Spleen (tissue), 11 donors: Measurements from ENCODE around the gene CDC42EP5. TPM values are rescaled to one million over a fixed set of nuclear protein-coding genes. Genes with fewer than 3 reads are reported as not detected.
"Not testable (repeated sequence)": the region's sequence is repeated elsewhere in the genome, so short reads cannot be mapped to it uniquely, and the experiment has no call there.

Source experiments
- DNase-seq: peaks from one replicate; pipeline ENCODE4 v3.0.0-alpha.2; 2020
- H3K27ac ChIP-seq, 8 donors: fragments of 200-600 bp; sonication (generic) in 7 of 8; 1 replicate in 4 of 8; 2 replicates in 4 of 8; pipeline versions ENCODE4 v1.5.0 to v1.8.0; 2016 to 2021; ENCODE audit warnings: inconsistent platforms in 4 of 8, mild to moderate bottlenecking in 4 of 8, moderate library complexity in 1 of 8
- H3K27me3 ChIP-seq, 7 donors: fragments of 200-600 bp; sonication (generic) in 6 of 7; replicated peaks in 1 of 7; 1 replicate in 4 of 7; 2 replicates in 3 of 7; pipeline versions ENCODE4 v1.5.0 to v1.8.0; 2016 to 2021; ENCODE audit warnings: inconsistent platforms in 3 of 7, mild to moderate bottlenecking in 1 of 7
- H3K36me3 ChIP-seq, 6 donors: fragments of 200-600 bp; sonication (generic) in 5 of 6; 1 replicate in 4 of 6; 2 replicates in 2 of 6; pipeline versions ENCODE4 v1.5.0 to v1.8.0; 2016 to 2021; ENCODE audit warnings: inconsistent platforms in 2 of 6
- H3K4me1 ChIP-seq, 6 donors: fragments of 200-600 bp; sonication (generic) in 5 of 6; 1 replicate in 3 of 6; 2 replicates in 3 of 6; pipeline versions ENCODE4 v1.5.0 to v1.8.0; 2016 to 2021; ENCODE audit warnings: inconsistent platforms in 3 of 6
- H3K4me3 ChIP-seq, 8 donors: fragments of 200-600 bp; sonication (generic) in 7 of 8; 1 replicate in 4 of 8; 2 replicates in 4 of 8; pipeline versions ENCODE4 v1.5.0 to v1.8.0; 2016 to 2021; ENCODE audit warnings: inconsistent platforms in 4 of 8, mild to moderate bottlenecking in 4 of 8, moderate library complexity in 2 of 8
- H3K9me3 ChIP-seq, 8 donors: fragments of 200-600 bp; sonication (generic) in 7 of 8; 1 replicate in 4 of 8; 2 replicates in 4 of 8; pipeline versions ENCODE4 v1.5.0 to v1.8.0; 2016 to 2021; ENCODE audit warnings: inconsistent platforms in 4 of 8
- POLR2A ChIP-seq, 3 donors: fragments of 450-650 bp; IDR thresholded peaks; one replicate each; pipeline ENCODE4 v1.5.1; 2017; ENCODE audit warnings: antibody characterized with exemption in 3 of 3, mild to moderate bottlenecking in 1 of 3
- POLR2AphosphoS5 ChIP-seq, 3 donors: sonication (generic); formaldehyde crosslinking; IDR thresholded peaks; one replicate each; pipeline ENCODE4 v1.5.1; 2017; ENCODE audit warnings: antibody characterized with exemption in 3 of 3
- WGBS, 5 donors: extraction: QIAGEN DNeasy Blood & Tissue Kit in 3 of 5; methylation state at CpG; one replicate each; pipeline versions ENCODE4 v1.1.5 to v1.1.7; 2013 to 2018; 5-methylcytosine and 5-hydroxymethylcytosine counted together
- intact Hi-C: fragments of 100-400 bp; cut with DNase I; formaldehyde crosslinking; loops from one replicate; pipeline ENCODE4 v1.15.0; 2023; ENCODE audit warnings: low total_unique reads
- polyA plus RNA-seq, 3 donors: library from polyadenylated mRNA; stranded (reverse); fragments of 200-250 nt; gene quantifications; one replicate each; pipeline ENCODE4 v1.2.1, GENCODE V29; 2013
- total RNA-seq, 7 donors: library from RNA; depleted of rRNA in 3 of 7; stranded (reverse); fragments of >200 nt in 3 of 7; fragmentation: NEBNext Ultra II Directional in 4 of 7; extraction: Animal tissue kit (Norgen Biotek cat#: 25700) in 4 of 7; gene quantifications; one replicate each; pipeline versions ENCODE4 v1.1.0 to v1.2.1, GENCODE V29; 2016 to 2021
- TF ChIP-seq, protein P1 (sequence below), 11 experiments: fragments of 200-600 bp in 7 of 11; fragments of 450-650 bp in 4 of 11; sonication (generic) in 4 of 11; IDR thresholded peaks in 8 of 11; conservative IDR thresholded peaks in 3 of 11; 1 replicate in 7 of 11; 2 replicates in 4 of 11; pipeline versions ENCODE4 v1.4.0 to v1.8.0; 2016 to 2021; ENCODE audit warnings: antibody characterized with exemption in 11 of 11, inconsistent platforms in 4 of 11, mild to moderate bottlenecking in 1 of 11
- donor health status: healthy with polysubstance abuse.
- donor health status: DM: no; HTN: no; CAD: no; lungs with moderate emphysema.
- donor health status: DM: no; HTN: no; CAD: no.
- donor health status: Bipolar disorder and iron deficiency.
- donor health status: healthy.
- donor health status: DM: no; HTN: no; CAD: no.
- donor health status: DM: yes; HTN: yes; CAD: no.

Gene CDC42EP5
- total and polyA plus RNA-seq, 10 donors = 6.6 to 16.1 (median 13.1) TPM

DNA sequence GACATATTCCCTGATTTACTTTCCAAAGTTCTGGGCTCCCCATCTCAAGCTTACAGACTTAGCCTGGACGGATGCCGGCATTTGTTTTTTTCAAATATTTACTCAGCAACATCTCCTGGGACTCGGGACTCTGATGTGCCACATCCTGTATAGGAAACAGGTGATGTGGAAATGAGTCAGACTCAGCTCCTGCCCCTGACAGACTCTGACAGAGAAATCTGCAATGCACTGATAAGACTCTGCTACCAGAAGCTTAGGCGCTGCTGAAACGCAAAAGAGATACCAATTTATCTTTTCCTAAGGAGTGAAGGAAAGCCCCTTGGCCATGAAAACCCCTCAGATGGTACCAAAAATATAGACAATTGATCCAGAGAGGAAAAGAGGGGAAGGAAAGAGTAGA is 45.7 kb upstream of the CDC42EP5 start:
- Histone ChIP-seq H3K27me3 (peaks cover 0 to 81% (median 3%) of the 10 kb centered on the region in 7 donors), H3K9me3 (no peaks in the 10 kb centered on the region), H3K27ac (no peak overlapping the region), H3K4me3 (no peak overlapping the region), H3K4me1 (peaks cover 0 to 21% (median 10%) of the 10 kb centered on the region in 6 donors), H3K36me3 (no peaks in the 10 kb centered on the region)
- TF ChIP-seq POLR2A (IDR thresholded peaks at IDR 0.05) = no peak
- no peak for TF ChIP-seq POLR2AphosphoS5 (IDR thresholded peaks at IDR 0.05)
- intact Hi-C loops = no loop called here
- no peak for DNase-seq
- WGBS, 5 donors = 5 to 11% (median 10%) methylated on average over 5 of the region's 5 CpGs

DNA sequence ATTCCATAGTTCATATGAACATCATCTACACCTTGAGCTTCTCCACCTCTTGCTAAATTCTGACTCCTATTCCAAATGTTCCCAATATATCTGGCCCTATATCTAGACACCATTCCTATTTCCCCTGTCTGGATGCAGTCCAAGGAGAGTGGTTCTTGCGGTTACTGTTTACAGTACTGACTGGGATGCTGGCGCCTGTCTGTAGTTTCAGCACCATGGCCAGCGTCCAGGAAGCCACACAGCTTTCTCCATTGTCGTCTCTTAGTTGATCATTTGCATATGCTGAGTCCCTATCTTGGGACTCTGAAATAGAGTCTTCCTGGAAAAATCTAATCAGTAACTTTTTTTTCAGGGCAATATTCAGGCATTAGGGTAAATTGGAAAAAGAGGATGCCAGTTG is 44.4 kb upstream of the CDC42EP5 start:
- Histone ChIP-seq H3K36me3 (no peaks in the 10 kb centered on the region), H3K27me3 (peaks cover 0 to 85% (median 3%) of the 10 kb centered on the region in 7 donors), H3K27ac (no peak overlapping the region), H3K4me3 (no peak overlapping the region), H3K4me1 (peaks cover 0 to 18% (median 10%) of the 10 kb centered on the region in 6 donors), H3K9me3 (no peaks in the 10 kb centered on the region)
- DNase-seq = no peak
- TF ChIP-seq, protein P1, sequence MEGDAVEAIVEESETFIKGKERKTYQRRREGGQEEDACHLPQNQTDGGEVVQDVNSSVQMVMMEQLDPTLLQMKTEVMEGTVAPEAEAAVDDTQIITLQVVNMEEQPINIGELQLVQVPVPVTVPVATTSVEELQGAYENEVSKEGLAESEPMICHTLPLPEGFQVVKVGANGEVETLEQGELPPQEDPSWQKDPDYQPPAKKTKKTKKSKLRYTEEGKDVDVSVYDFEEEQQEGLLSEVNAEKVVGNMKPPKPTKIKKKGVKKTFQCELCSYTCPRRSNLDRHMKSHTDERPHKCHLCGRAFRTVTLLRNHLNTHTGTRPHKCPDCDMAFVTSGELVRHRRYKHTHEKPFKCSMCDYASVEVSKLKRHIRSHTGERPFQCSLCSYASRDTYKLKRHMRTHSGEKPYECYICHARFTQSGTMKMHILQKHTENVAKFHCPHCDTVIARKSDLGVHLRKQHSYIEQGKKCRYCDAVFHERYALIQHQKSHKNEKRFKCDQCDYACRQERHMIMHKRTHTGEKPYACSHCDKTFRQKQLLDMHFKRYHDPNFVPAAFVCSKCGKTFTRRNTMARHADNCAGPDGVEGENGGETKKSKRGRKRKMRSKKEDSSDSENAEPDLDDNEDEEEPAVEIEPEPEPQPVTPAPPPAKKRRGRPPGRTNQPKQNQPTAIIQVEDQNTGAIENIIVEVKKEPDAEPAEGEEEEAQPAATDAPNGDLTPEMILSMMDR (IDR thresholded peaks at IDR 0.05 in 8 of 11, conservative IDR thresholded peaks at IDR 0.05 in 3 of 11) = no peak
- TF ChIP-seq POLR2A (IDR thresholded peaks at IDR 0.05) = no peak
- no peak for TF ChIP-seq POLR2AphosphoS5 (IDR thresholded peaks at IDR 0.05)
- WGBS, 5 donors = 0 to 7% (median 1%) methylated on average over 4 of the region's 4 CpGs
- intact Hi-C loops = no loop called here

DNA sequence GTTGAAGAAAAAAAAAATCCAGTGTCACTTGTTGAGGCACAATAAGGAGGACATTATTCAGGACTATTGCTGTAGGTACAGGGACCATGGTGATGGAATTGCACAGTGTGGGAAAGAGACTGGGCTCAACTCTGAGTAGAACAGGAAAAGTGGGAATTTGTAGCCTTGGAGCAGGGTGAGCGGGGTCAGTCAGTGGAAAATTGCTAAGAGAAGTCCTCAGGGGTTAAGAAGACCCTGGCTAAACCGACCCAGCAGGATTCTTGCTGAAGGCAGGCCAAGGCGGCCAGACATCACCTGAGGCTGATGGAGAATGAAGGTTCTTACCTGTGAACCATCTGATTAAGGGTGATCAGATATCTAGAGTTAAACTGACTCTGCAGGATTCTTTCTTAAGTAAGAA is 42.1 kb upstream of the CDC42EP5 start:
- Histone ChIP-seq H3K9me3 (no peaks in the 10 kb centered on the region), H3K4me1 (peaks cover 0 to 5% (median 0%) of the 10 kb centered on the region in 6 donors), H3K4me3 (no peak overlapping the region), H3K27me3 (peaks cover 0 to 69% (median 3%) of the 10 kb centered on the region in 7 donors), H3K27ac (no peak overlapping the region), H3K36me3 (no peaks in the 10 kb centered on the region)
- WGBS, 5 donors = 57 to 69% (median 64%) methylated on average over 3 of the region's 3 CpGs
- DNase-seq = no peak
- TF ChIP-seq, protein P1 (IDR thresholded peaks at IDR 0.05 in 8 of 11, conservative IDR thresholded peaks at IDR 0.05 in 3 of 11) = no peak
- intact Hi-C loops = no loop called here

DNA sequence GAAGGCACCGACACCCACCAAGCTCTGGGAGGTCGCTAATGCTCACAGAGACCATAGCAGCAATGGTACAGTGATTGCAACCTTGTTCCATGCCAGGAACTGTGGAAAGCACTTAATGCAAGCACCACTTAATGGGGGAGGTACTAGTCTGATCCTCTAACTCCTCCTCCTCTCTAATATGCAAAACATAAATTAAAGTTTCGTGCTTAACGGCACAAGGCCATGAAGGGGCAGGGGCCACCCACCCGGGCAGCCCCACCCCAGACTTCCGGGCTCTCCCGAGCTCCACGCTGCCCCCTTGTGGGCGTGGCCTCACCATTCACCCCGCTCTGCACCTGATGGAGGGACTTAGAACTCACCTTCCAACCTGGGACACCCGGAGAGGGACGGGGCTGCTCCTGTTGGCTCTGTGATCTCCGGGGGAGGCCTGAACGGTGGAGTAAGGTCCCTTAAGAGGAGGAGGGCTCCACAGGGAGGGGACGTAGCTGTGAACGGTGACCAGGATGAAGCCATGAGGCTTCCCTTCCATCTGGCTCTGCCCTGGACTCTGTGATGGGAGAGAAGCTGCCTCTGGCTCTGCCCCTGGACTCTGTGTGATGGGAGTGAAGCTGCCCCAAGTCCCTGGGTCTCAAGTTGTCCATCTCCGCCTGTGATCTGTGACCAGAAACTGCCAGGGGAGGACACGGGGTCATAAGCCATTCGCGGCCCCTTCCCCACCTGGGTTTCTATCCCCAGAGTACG is 36.3 kb upstream of the CDC42EP5 start:
- H3K4me3 ChIP-seq, DNase-seq, H3K9me3 ChIP-seq, intact Hi-C loops, H3K4me1 ChIP-seq, H3K27ac ChIP-seq, H3K36me3 ChIP-seq: not testable (repeated sequence)
- WGBS, 5 donors = 51 to 82% (median 60%) methylated on average over 3 to 9 of the region's 21 CpGs; no CpG with 5 or more reads in 1 of the 5 donors
- H3K27me3 ChIP-seq = peaks cover 0 to 57% (median 0%) of the 10 kb centered on the region in 7 donors
- TF ChIP-seq, protein P1 (IDR thresholded peaks at IDR 0.05 in 8 of 11, conservative IDR thresholded peaks at IDR 0.05 in 3 of 11) = peak in 2 of 11 experiments; percentile 10 to 25

DNA sequence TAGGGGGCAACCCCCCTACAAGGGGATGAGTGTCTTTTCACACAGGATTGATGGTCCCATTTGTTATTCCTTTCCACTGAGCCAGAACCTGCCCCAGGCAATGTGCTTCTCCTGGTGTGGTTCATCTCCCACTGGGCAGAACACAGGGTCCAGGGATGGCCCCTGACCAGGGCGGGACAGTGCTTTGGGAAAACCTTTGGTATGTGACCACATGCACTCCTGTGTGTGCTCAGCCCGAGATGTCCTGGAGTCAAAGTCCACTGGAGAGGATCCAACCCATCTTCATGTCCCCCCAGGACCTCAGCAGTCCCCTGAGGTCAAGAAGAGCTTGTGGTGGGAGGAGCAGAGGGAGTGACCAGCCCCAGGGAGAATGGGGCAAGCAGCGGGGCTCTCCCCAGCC is 35.4 kb upstream of the CDC42EP5 start:
- H3K27me3 ChIP-seq = peaks cover 0 to 54% (median 0%) of the 10 kb centered on the region in 7 donors
- DNase-seq, H3K4me3 ChIP-seq, H3K36me3 ChIP-seq, H3K4me1 ChIP-seq, H3K9me3 ChIP-seq, intact Hi-C loops, H3K27ac ChIP-seq: not testable (repeated sequence)
- 63 to 100% (median 83%) methylated on average over 1 to 2 of the region's 3 CpGs for WGBS, 5 donors
